Measurements from ENCODE around the gene SDE2.
"Not testable (repeated sequence)": the region's sequence is repeated elsewhere in the genome, so short reads cannot be mapped to it uniquely, and the experiment has no call there.

Gene SDE2

DNA sequence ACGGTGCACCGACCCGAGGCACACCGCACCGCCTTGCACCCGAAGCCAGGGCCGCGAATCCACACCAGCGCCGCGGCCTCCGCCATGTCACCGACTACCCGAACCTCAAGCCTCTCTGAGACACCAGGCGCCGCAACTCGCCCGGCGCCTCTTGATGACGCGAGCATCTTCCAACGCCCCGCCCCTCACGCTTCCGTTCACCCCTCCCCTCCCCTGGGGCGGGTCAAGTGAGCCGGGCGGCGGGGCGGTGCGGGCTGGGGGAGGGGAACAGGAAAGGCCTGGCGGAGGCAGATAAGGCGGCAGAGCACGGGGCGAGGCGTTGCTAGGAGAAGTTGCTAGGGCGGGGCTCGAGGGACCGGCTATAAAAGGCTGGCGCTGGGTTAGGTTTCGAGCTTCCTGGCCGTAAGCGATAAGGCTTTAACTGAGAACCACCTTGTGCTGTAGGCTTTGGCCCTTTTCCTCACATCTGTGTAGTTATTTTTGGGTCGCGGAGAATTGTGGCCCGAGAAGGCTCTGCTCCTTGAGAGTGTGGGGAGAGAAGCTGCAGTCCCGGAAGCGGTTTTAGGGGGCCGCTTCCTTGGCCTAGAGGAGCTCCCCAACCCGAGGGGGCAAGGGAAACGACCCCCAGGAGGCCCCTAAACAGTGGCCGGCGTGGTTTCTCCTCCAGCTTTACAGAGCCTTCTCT, at the start of gene SDE2:
TSS of gene SDE2 (minus strand) at position 117 of the 685 bp plus-strand sequence. CDS start at position 86, 31 bp downstream.
- DNase-seq: peak; percentile 100

DNA sequence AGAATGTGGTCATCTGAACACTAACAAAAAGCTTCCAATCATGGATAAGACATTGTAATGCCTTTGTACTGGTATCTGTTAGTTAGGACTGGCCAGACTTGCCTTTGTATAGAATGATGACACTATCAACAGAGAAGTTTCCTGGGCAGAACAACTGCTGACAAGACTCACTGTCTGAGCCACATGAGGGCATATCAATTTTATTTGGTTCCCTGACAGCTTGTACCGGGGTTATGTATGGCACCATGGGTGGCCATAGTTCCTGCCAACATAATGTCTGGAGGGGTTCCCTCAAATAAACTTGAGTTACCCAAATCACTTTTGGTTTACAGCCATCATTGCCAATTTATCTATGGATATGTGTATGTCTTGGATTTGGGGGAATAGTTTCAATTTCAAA, 49.7 kb upstream of the SDE2 start:
- no peak for DNase-seq

DNA sequence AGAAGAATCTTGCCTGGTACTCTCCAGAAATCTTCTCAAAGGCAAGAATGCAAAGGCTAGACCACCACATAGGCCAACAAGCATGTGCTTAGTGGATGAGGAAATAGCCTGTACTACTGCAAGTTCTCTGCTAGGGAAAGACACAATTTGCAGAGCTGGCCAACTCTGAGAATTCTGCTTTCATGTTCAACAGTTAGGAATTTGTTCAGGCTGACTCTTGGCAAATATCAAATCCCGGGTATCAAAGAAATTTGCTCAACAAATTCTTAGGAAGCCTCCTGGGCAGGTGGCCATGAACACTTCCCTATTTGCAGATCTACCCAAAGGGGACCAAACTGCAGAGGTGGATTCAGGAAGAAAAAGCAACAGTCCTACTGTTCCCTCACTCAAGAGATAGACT, 48.4 kb upstream of the SDE2 start:
- DNase-seq: no peak

GRCh38 chr1:226046240-226046639, 47.1 kb upstream of the SDE2 start:
- DNase-seq: no peak

DNA sequence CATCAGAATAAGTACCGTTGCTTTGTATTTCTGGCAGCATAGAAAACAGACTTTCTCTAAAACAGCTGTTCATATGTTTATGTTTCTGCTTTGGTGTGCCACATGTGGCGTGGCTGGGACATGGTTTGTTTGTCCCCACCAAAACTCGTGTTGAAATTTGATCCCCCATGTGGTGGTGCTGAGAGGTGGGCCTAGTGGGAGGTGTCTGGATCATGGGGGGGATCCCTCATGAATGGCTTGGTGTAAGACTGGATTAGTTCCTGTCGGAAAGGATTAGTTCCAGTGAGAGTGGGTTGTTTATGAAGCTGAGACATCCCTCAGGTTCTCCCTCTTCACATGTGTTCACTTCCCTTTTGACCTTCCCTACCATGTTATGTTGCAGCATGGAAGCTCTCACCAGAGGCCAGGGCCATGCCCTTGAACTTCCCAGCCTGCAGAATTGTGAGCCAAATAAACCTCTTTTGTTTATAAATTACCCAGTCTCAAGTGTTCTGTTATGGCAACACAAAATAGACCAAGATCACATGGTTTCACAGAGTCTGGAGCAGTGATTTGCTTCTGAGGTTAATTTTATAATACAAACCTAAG, 45.5 kb upstream of the SDE2 start:
- no peak for DNase-seq

DNA sequence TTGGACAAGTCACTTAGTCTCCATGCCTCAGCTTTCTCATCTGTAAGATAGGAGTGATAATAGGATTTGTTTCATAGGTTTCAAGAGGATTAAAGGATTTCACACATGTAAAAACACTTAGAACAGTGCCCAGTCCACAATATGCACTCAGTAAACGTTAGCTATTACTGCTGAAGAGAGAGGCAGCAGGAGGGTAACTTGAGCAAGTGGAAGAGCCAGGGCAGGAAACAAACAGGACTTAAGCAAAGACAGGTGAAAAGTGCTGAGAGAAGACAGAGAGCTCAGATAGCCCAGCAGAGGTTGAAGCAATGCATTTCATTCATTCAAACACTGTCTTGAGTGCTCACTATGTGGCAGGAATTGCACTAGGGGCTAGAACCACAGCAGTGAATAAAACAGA, 42.3 kb upstream of the SDE2 start:
- no peak for DNase-seq

- DNase-seq: no peak
Measured at GRCh38 chr1:226038661-226039060, 39.5 kb upstream of the SDE2 start.

GRCh38 chr1:226035915-226036314, 36.8 kb upstream of the SDE2 start:
- DNase-seq: no peak

GRCh38 chr1:226034482-226034881, 35.3 kb upstream of the SDE2 start:
- peak; percentile 60 for DNase-seq

DNA sequence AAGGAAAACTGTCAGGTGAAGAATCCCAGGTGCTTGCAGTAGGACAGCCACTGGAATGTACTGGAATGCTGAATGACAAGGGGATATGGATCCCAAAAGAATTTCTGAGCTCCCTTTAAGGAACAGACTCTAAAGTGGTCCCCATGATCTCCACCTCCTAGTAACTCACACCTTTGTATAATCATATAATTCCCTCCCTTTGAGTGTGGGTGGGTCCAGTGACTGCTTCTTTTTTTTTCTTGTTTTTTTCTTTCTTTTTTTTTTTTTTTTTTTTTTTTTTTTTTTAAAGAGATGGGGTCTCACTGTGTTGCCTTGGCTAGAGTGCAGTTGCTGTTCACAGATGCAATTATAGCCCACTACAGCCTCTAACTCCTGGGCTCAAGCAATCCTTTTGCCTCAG, 34.8 kb upstream of the SDE2 start:
- DNase-seq: no peak

DNA sequence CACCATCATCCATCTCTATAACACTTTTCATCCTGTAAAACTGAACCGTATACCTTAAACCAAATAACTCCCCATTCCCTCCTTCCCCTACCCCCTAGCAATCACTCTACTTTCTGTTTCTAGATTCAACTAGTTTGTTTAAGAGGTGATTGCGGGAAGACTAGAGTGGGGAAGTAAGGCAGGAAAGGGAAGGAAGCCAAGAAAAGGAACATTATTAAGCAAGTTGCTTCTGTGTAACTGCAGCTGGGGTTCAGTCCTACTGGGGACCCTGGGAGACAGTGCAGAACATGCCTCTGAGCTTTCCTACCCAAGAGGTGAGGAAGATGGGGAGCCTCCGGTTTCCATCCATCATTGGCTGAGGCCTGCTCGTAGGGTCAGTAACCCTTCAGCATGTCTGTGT, 34.4 kb upstream of the SDE2 start:
- DNase-seq: no peak

- no peak for DNase-seq
Measured at GRCh38 chr1:226029568-226030225, 30.6 kb upstream of the SDE2 start.

GRCh38 chr1:226029093-226029496, 30.0 kb upstream of the SDE2 start:
- DNase-seq: no peak

- no peak for DNase-seq
Measured at GRCh38 chr1:226027538-226028217, 28.5 kb upstream of the SDE2 start.

DNA sequence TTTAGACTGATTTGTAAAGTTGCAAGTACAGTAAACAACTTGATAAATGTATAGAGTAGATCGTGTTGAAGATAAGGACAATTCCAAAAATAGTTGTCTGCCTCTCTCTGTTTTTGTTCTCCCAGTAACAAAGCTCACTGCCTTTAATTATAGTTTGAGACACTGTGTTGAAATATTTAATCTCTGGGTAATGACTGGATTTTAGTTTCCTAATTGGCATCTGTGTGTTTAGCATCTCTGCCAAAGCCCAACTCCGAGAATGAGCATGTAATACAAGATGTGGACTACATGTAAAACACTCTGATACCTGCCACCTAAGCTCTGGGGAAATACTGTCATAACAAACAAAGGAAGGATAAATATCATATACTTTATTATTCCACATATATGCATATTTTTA, 27.7 kb upstream of the SDE2 start:
- DNase-seq: no peak

GRCh38 chr1:226023735-226024134, 24.6 kb upstream of the SDE2 start:
- no peak for DNase-seq

DNA sequence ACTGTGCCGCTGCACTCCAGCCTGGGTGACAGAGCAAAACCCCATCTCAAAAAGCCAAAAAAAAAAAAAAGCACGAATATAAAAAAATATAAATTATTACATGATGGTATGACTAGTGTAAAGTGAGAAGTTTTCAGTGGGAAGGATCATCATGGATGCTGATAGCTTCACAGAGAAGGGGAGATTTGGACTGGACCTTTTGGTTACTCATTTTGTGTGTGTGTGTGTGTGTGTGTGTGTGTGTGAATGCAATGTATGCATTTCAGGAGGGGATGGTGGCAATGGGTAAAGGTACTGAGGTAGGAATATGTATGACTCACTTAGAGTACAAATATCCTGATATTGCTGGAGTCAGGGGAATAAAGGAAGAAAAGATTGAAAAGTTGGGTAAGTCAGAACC, 22.7 kb upstream of the SDE2 start:
- DNase-seq: no peak

GRCh38 chr1:226021401-226021800, 22.3 kb upstream of the SDE2 start:
- no peak for DNase-seq

DNA sequence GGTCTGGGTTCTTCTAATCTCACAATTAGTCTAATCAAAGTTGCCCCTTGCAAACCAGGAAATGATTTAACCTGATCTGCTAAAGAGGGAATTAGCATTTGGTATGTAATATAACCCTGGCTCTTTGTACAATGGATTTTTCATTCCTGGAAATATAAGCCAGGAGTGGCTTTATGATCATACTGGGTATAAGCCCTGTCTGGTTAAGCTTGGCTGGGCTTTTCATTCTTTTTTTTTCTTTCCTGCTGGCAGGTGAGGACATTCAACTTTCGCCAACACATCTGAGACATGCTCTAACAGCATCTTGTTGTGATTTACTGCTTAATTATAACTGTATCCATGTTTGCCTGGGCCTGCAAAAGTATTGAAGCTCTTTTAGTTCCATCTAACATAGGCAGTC, 20.4 kb upstream of the SDE2 start:
- no peak for DNase-seq

- no peak for DNase-seq
Measured at GRCh38 chr1:226017070-226017469, 17.9 kb upstream of the SDE2 start.

DNA sequence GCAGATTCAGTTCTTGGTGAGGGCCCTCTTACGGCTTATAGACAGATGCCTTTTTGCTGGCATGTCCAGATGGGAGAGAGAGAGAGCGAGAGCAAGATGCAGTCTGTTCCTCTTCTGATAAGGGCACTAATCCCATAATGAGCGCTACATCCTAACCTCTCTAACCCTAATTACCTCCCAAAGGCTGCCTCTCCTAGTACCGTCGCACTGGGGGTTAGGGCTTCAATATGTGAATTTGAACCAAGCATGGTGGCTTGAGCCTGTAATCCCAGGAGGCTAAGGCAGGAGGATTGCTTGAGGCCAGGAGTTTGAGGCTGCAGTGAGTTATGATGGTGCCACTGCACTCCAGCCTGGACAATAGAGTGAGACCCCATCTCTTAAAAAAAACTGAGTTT, 10.5 kb upstream of the SDE2 start:
- no peak for DNase-seq

DNA sequence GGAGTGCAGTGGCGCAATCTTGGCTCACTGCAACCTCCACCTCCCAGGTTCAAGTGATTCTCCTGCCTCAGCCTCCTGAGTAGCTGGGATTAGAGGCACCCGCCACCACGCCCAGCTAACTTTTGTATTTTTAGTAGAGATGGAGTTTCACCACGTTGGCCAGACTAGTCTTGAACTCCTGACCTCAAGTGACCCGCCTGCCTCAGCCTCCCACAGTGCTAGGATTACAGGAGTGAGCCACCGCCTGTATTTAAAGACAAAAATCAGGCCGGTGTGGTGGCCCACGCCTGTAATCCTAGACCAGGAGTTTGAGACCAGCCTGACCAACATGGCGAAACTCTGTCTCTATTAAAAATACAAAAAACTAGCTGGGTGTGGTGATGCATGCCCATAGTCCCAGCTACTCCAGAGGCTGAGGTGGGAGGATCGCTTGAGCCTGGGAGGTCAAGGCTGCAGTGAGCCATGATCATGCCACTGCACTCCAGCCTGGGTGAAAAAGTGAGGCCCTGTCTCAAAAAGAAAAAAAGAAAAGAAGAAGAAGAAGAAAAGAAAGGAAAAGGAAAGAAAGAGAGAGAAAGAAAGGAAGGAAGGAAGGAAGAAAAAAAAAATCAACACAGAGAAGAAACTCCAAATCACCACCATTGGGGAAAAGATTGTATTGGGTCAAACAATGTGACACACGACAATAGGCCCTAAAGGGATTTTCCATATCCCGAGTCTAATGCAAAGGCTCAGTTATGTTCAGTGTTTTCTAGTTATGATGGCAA, 8.2 kb upstream of the SDE2 start:
- not testable (repeated sequence) for DNase-seq

GRCh38 chr1:226006686-226007085, 7.5 kb upstream of the SDE2 start:
- no peak for DNase-seq
